Measurements from ENCODE around the gene TMEM115. TPM values are rescaled to one million over a fixed set of nuclear protein-coding genes. Genes with fewer than 3 reads are reported as not detected.
A peak's percentile ranks its signal among the peaks of the same experiment; 100 is the strongest.

TMEM115 gene
- total RNA-seq, 5 donors from 2014 or later (not counting 1 experiment from before 2014, with no cell fraction given) = 13.9 to 35.2 (median 33.1) TPM

GRCh38 chr3:50325113-50325480, 34.2 kb downstream of the TMEM115 start:
- Mint-ChIP-seq H3K4me3 (peak overlapping the region in 1 of 3 donors; percentile 47), H3K27me3 (no peaks in the 10 kb centered on the region), H3K4me1 (peaks cover 21 to 42% (median 29%) of the 10 kb centered on the region in 3 donors), H3K36me3 (peaks cover 4% of the 10 kb centered on the region), H3K9me3 (no peaks in the 10 kb centered on the region), H3K27ac (peak overlapping the region in 1 of 2 donors; percentile 34)
- Histone ChIP-seq H3K27me3 (replicated peaks in 1 of 2; ENCODE audit: control insufficient read depth in 2 of 2, extremely low read depth in 1 of 2, insufficient read depth in 2 of 2, low read length in 1 of 2) (no peaks in the 10 kb centered on the region), H3K9me3 (no peaks in the 10 kb centered on the region), H3K4me3 (ENCODE audit: control insufficient read depth in 1 of 2, extremely low read depth in 1 of 2, low read length in 1 of 2) (no peak overlapping the region), H3K4me1 (ENCODE audit: control insufficient read depth in 1 of 2, extremely low read depth in 1 of 2, insufficient read depth in 2 of 2, low read length in 2 of 2) (peaks cover 12 to 54% of the 10 kb centered on the region in 2 experiments), H3K36me3 (ENCODE audit: control insufficient read depth in 2 of 2, extremely low read depth in 1 of 2, insufficient read depth in 1 of 2, low read length in 1 of 2) (peaks cover 2 to 15% of the 10 kb centered on the region in 2 donors), H3K27ac (ENCODE audit: low read length) (no peak overlapping the region)
- no CpG with 5 or more reads among the region's 2 CpGs for WGBS (ENCODE audit: insufficient coverage)
- CTCF ChIA-PET = interaction anchor here in 1 of 2 donors (0.9 to 1.5 kb wide), 3 partner anchors 12 to 90 kb away, joined by 3 to 5 read pairs (median 3); no protein-coding TSS in a partner anchor
- no peak for DNase-seq
- POLR2A ChIA-PET = no interaction called here
- no peak for ATAC-seq (replicated peaks in 1 of 4)

- peaks cover 12 to 59% of the 10 kb centered on the region in 2 experiments for H3K4me1 ChIP-seq (ENCODE audit: control insufficient read depth in 1 of 2, extremely low read depth in 1 of 2, insufficient read depth in 2 of 2, low read length in 2 of 2)
These were observed 34.8 kb downstream of the TMEM115 start for GRCh38 chr3:50324351-50325112.

GRCh38 chr3:50323614-50324199, 35.6 kb downstream of the TMEM115 start:
- DNase-seq (no peak), ATAC-seq (replicated peaks in 1 of 4) (no peak)
- Mint-ChIP-seq H3K36me3 (no peaks in the 10 kb centered on the region), H3K4me1 (peaks cover 30 to 56% (median 39%) of the 10 kb centered on the region in 3 donors), H3K27ac (peak overlapping the region; percentile 23 to 48), H3K4me3 (peak overlapping the region in 1 of 3 donors; percentile 86), H3K27me3 (no peaks in the 10 kb centered on the region), H3K9me3 (no peaks in the 10 kb centered on the region)
- 55% methylated on average over 4 of the region's 5 CpGs for WGBS (ENCODE audit: insufficient coverage)
- ChIA-PET POLR2A (interaction anchor here in 1 of 2 donors (0.6 to 1.2 kb wide), 2 partner anchors 13 to 39 kb away, joined by 3 read pairs; no protein-coding TSS in a partner anchor), CTCF (interaction anchor here (0.6 to 1.5 kb wide), 7 partner anchors 13 to 362 kb away, joined by 3 to 8 read pairs (median 3); partner anchors contain the start of genes HYAL3 (in 1 of the 2) and NAA80 (in 1 of the 2))
- H3K4me3 ChIP-seq (ENCODE audit: control insufficient read depth in 1 of 2, extremely low read depth in 1 of 2, low read length in 1 of 2) = no peak overlapping the region
- H3K4me1 ChIP-seq (ENCODE audit: control insufficient read depth in 1 of 2, extremely low read depth in 1 of 2, insufficient read depth in 2 of 2, low read length in 2 of 2) = peaks cover 12 to 66% of the 10 kb centered on the region in 2 experiments
- H3K27ac ChIP-seq (ENCODE audit: low read length) = no peak overlapping the region
- H3K27me3 ChIP-seq (replicated peaks in 1 of 2; ENCODE audit: control insufficient read depth in 2 of 2, extremely low read depth in 1 of 2, insufficient read depth in 2 of 2, low read length in 1 of 2) = no peaks in the 10 kb centered on the region
- peaks cover 0 to 6% of the 10 kb centered on the region in 2 donors for H3K36me3 ChIP-seq (ENCODE audit: control insufficient read depth in 2 of 2, extremely low read depth in 1 of 2, insufficient read depth in 1 of 2, low read length in 1 of 2)
- no peaks in the 10 kb centered on the region for H3K9me3 ChIP-seq

More at GRCh38 chr3:50324351-50325112, 34.8 kb downstream of the TMEM115 start:
- no peaks in the 10 kb centered on the region for H3K27me3 ChIP-seq (replicated peaks in 1 of 2; ENCODE audit: control insufficient read depth in 2 of 2, extremely low read depth in 1 of 2, insufficient read depth in 2 of 2, low read length in 1 of 2)
- DNase-seq (peak in 27 of 35 experiments; percentile 20 to 71 (median 50)), ATAC-seq (replicated peaks in 1 of 4) (peak in 2 of 4 experiments; percentile 13 to 19)
- ChIA-PET CTCF (interaction anchor here (0.6 to 1.5 kb wide), 8 partner anchors 12 to 363 kb away, joined by 3 to 8 read pairs (median 3); partner anchors contain the start of genes HYAL3 (in 1 of the 2) and NAA80 (in 1 of the 2)), POLR2A (interaction anchor here in 1 of 2 donors (1.2 kb wide), 1 partner anchor 13 kb away, joined by 3 read pairs; no protein-coding TSS in a partner anchor)
- H3K9me3 Mint-ChIP-seq = no peaks in the 10 kb centered on the region
- 96% methylated on average over 3 of the region's 4 CpGs for WGBS (ENCODE audit: insufficient coverage)
- H3K27ac ChIP-seq (ENCODE audit: low read length) = no peak overlapping the region
- H3K36me3 Mint-ChIP-seq = no peaks in the 10 kb centered on the region
- H3K36me3 ChIP-seq (ENCODE audit: control insufficient read depth in 2 of 2, extremely low read depth in 1 of 2, insufficient read depth in 1 of 2, low read length in 1 of 2) = peaks cover 2 to 9% of the 10 kb centered on the region in 2 donors
- no peaks in the 10 kb centered on the region for H3K27me3 Mint-ChIP-seq
- H3K4me3 ChIP-seq (ENCODE audit: control insufficient read depth in 1 of 2, extremely low read depth in 1 of 2, low read length in 1 of 2) = no peak overlapping the region
- H3K9me3 ChIP-seq = no peaks in the 10 kb centered on the region
- peak overlapping the region in 1 of 3 donors; percentile 1 for H3K4me3 Mint-ChIP-seq
- peak overlapping the region; percentile 23 to 82 for H3K27ac Mint-ChIP-seq
- peaks cover 26 to 48% (median 34%) of the 10 kb centered on the region in 3 donors for H3K4me1 Mint-ChIP-seq

- Histone ChIP-seq H3K27ac (ENCODE audit: low read length) (no peak overlapping the region), H3K36me3 (ENCODE audit: control insufficient read depth in 2 of 2, extremely low read depth in 1 of 2, insufficient read depth in 1 of 2, low read length in 1 of 2) (peaks cover 0 to 6% of the 10 kb centered on the region in 2 donors), H3K4me1 (ENCODE audit: control insufficient read depth in 1 of 2, extremely low read depth in 1 of 2, insufficient read depth in 2 of 2, low read length in 2 of 2) (peaks cover 12 to 66% of the 10 kb centered on the region in 2 experiments), H3K27me3 (replicated peaks in 1 of 2; ENCODE audit: control insufficient read depth in 2 of 2, extremely low read depth in 1 of 2, insufficient read depth in 2 of 2, low read length in 1 of 2) (no peaks in the 10 kb centered on the region), H3K9me3 (no peaks in the 10 kb centered on the region), H3K4me3 (ENCODE audit: control insufficient read depth in 1 of 2, extremely low read depth in 1 of 2, low read length in 1 of 2) (no peak overlapping the region)
- Mint-ChIP-seq H3K9me3 (no peaks in the 10 kb centered on the region), H3K4me3 (peak overlapping the region in 2 of 3 donors; percentile 4 to 86), H3K4me1 (peaks cover 25 to 56% (median 37%) of the 10 kb centered on the region in 3 donors), H3K36me3 (no peaks in the 10 kb centered on the region), H3K27me3 (no peaks in the 10 kb centered on the region), H3K27ac (peak overlapping the region; percentile 36 to 48)
- ChIA-PET POLR2A (interaction anchor here in 1 of 2 donors (0.6 kb wide), 1 partner anchor 39 kb away, joined by 3 read pairs; no protein-coding TSS in a partner anchor), CTCF (interaction anchor here (0.6 to 0.7 kb wide), 3 partner anchors 31 to 223 kb away, joined by 3 read pairs; no protein-coding TSS in a partner anchor)
- ATAC-seq (replicated peaks in 1 of 4) = no peak
- no peak for DNase-seq
- WGBS (ENCODE audit: insufficient coverage) = 55% methylated on average over 4 of the region's 4 CpGs
These were observed 36.2 kb downstream of the TMEM115 start for GRCh38 chr3:50323092-50323600.

- Mint-ChIP-seq H3K4me3 (peak within 1 kb of the TSS; percentile 80 to 86 (median 80)), H3K27me3 (no peaks in the 10 kb centered on the region), H3K9me3 (no peaks in the 10 kb centered on the region), H3K36me3 (no peaks in the 10 kb centered on the region), H3K4me1 (peaks cover 23 to 57% (median 35%) of the 10 kb centered on the region in 3 donors), H3K27ac (peak within 1 kb of the TSS; percentile 91 to 96)
- ChIA-PET POLR2A (no interaction called here), CTCF (interaction anchor here (0.6 to 0.7 kb wide), 3 partner anchors 96 to 223 kb away, joined by 3 read pairs; no protein-coding TSS in a partner anchor)
- Histone ChIP-seq H3K27me3 (replicated peaks in 1 of 2; ENCODE audit: control insufficient read depth in 2 of 2, extremely low read depth in 1 of 2, insufficient read depth in 2 of 2, low read length in 1 of 2) (no peaks in the 10 kb centered on the region), H3K36me3 (ENCODE audit: control insufficient read depth in 2 of 2, extremely low read depth in 1 of 2, insufficient read depth in 1 of 2, low read length in 1 of 2) (peaks cover 0 to 6% of the 10 kb centered on the region in 2 donors), H3K4me3 (ENCODE audit: control insufficient read depth in 1 of 2, extremely low read depth in 1 of 2, low read length in 1 of 2) (peak within 1 kb of the TSS; percentile 80 to 84), H3K9me3 (no peaks in the 10 kb centered on the region), H3K4me1 (ENCODE audit: control insufficient read depth in 1 of 2, extremely low read depth in 1 of 2, insufficient read depth in 2 of 2, low read length in 2 of 2) (peaks cover 11 to 67% of the 10 kb centered on the region in 2 experiments), H3K27ac (ENCODE audit: low read length) (peak within 1 kb of the TSS; percentile 90)
- no peak for ATAC-seq (replicated peaks in 1 of 4)
- WGBS (ENCODE audit: insufficient coverage) = 87% methylated on average over 19 of the region's 31 CpGs
- no peak for DNase-seq
These were observed 36.8 kb downstream of the TMEM115 start, which contains the start of gene HYAL2 for GRCh38 chr3:50322386-50323091. Gene HYAL2, minus strand, starts transcription at chr3:50322745. Its CDS starts 2,256 bp downstream, at chr3:50320489.
